ENCODE measurements around the gene IQSEC1.

IQSEC1 gene

DNA sequence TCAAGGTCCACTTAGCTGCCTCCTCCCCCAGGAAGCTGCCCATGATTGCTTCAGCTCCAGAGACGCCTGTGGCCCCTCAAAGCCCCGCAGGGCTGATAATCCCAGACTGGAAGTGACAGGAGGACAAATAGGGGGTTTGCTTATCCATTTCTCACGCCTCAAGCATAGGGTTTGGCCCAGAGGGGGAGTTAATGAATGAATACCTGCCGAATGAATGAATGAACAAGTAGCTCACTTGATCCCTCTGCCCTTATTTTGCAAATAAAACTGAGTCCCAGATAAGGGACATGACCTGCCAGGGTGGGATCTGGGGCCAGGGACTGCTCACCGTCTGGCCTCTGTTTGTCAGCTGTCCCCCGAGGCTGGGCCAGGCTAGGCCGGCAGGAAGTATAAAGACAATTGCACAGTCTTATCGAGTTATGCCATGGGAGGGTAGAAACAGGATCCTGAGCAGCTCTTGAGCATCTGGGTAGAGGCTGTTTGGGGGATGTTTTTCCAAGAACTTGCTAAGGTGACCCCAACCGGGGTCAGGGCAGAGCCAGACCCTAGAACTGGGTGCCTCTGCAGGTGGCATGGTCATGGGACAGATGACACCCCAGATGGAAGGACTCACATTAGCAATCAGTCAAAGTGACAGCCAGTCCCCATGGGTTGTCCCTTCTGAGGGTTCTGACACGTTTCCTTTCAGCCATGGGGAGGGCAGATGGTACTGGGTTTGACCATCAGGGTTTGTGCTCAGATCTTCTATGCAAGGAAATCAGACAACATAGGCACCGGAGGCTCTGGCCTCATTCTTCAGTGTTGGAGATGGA lies 45.0 kb downstream of the IQSEC1 start:
- peak; percentile 46 for DNase-seq (ENCODE audit: low spot score)

DNA sequence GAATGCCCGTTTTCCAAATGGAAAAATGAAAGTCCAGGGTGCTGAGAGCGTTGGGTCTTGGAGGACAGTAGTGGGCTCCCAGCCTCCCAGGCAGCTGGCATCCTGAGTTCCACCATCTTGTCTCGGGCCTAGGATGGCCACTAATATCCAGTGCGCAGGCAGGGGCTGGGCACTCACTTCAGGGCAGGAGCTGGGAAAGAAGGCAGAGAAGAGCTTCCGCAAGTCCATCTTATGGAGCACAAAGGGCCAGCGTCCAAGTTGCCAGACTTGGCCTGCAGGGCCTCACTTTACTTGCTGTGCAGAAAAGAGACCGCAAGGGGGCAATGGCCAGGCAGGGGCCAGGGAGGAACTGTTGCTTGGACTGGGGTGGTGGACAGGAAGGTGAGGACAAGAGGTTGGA lies 46.1 kb downstream of the IQSEC1 start:
- DNase-seq (ENCODE audit: low spot score), result no peak

DNA sequence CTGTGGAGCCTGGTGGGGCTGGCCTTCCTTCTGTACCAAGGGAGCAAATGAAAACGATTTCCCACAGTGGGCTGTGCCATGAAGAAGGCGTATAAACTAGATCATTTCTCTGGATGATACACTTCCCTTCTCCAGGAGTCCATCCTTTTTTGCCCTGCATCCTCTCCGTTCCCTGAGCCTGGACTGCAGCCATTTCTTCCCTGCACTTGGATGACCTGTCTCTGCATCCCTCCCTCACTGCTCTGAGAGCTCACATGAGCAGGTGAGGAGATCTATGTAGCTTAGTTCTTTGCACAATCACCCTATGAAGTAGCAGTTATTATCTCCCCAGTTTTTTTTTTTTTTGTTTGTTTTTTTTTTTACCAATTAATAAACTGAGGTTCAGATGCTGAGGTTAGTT lies 46.7 kb downstream of the IQSEC1 start:
- DNase-seq (ENCODE audit: low spot score), result no peak

DNA sequence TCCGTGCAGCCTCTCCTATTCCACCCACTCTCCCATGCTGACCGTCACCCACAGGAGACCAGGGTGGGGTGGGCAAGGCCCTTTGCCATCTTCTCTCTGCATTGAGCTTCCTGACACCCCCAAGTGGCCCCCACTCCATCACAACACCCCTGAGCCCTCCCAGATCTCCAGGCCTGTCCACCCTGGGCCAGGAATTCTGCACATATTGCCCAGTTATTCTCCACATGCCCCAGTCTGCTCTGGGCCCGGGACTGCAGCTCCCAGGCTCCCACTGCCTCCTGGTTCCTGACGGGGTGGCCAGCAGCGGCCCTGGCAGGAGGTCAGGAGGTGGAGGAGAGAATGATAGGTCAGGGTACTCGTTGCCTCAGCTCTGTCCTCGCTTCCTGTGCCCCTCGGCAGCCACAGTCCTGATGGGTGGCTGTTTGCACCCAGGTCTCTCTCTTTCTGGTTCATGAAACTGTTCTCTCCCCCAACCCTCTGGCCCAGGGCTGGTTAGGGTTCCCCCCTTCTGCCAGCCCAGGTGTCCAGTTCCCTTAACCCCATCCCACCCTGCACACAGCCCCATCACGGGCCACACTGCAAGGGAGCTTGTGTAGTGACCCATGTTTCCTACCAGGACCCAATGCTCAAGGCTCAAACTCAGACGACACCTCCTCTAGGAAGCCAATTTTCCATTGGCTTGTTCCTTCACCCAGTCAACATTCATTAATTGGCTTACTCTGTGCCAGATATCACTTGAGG lies 47.3 kb downstream of the IQSEC1 start:
- no peak for DNase-seq (ENCODE audit: low spot score)

DNA sequence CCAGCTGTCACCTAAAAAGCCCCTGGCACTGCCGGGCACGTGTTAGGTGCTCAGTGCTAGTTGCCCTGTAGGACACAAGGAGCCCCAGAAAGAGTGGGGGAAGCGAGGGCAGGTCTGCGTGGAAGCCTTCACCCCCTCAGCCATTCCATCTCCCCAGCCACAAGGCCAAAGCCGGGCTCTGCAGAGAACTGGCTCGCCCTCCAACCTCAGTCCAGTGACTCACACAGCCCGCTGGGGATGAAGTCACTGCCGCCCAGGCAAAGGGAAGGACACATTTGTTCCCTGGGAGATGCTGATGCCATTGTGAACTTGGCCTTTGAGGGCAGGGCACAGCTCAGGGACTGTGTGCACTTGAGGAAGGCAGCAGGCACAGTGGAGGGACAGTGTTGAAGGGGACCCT lies 48.1 kb downstream of the IQSEC1 start:
- DNase-seq (ENCODE audit: low spot score), result no peak

DNA sequence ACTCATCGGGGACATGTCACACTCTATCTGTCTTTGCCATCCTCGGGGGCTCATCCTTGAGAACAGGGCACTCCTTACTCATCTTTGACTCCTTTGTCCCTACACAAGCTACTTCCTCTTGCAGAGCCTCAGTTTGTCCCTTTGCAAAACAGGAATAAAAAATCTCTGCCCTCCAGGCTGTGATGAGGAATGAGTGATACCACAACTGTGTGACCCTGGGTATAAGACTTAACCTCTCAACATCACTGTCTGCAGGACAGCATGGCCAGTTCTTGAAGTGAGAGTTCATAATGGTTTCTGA lies 48.5 kb downstream of the IQSEC1 start:
- DNase-seq (ENCODE audit: low spot score), result no peak

DNA sequence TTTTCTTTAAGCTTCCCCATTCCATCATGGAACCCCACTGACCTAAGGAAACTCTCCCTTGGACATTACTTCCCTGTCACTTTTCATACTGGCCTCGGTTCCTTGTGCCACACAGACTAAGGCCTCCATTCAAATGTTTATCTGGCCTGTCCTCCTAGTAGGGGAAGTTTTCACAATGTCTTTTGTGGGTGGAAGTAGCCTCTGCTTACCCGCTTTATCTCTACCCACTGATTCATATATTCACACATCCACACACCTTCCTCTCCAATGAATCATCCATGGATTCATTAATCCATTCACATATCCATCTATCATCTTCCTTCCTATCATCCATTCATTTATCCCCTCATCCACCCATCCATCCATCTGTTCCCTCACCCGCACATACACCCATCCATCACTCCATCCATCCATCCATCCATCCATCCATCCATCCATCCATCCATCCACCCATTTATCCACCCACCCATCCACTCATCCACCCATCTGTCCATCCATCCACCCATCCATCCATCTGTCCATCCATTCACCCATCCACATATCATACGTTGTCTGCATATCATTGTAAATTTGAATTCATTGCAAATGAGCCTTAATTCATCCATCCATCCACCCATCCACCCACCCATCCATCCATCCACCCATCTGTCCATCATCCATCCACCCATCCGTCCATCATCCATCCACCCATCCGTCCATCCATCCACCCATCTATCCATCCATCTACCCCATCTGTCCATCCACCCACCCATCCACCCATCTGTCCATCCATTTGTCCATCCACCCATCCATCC lies 49.1 kb downstream of the IQSEC1 start:
- no peak for DNase-seq (ENCODE audit: low spot score)

DNA sequence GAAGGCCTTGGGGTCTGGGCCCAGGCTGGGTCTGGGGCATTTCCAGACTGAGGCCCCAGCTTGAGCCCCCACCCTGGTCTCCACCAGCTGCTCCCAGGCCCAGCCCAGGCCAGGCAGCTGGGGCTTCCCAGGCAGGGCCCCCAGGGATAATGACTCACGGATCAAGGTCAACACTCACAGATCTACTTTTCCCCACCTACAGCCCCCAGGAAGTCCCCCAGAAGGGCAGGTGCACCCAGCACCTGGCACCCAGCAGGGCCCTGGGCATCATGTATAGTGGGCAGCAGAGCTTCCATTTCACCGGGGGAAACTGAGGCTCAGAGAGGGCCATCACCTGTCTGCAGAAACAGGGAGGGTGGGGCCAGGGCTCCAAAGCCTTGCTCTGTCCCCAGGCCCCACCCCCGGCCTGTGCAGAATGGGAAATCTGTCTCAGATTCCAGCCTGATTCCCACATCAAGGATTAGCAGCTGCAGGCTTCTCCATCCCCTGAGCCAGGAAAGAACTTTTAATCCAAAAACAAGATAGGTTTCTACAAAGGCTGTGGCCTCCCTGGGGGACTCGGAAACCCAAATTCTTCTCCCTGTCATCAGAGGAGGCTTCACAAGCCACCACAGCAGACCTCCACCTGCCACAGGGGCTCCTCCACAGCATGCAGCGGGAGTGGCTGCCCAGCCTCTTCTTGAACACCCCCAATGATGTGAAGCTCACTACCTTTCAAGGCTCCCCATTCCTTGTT lies 49.8 kb downstream of the IQSEC1 start:
- DNase-seq (ENCODE audit: low spot score), result peak; percentile 59

DNA sequence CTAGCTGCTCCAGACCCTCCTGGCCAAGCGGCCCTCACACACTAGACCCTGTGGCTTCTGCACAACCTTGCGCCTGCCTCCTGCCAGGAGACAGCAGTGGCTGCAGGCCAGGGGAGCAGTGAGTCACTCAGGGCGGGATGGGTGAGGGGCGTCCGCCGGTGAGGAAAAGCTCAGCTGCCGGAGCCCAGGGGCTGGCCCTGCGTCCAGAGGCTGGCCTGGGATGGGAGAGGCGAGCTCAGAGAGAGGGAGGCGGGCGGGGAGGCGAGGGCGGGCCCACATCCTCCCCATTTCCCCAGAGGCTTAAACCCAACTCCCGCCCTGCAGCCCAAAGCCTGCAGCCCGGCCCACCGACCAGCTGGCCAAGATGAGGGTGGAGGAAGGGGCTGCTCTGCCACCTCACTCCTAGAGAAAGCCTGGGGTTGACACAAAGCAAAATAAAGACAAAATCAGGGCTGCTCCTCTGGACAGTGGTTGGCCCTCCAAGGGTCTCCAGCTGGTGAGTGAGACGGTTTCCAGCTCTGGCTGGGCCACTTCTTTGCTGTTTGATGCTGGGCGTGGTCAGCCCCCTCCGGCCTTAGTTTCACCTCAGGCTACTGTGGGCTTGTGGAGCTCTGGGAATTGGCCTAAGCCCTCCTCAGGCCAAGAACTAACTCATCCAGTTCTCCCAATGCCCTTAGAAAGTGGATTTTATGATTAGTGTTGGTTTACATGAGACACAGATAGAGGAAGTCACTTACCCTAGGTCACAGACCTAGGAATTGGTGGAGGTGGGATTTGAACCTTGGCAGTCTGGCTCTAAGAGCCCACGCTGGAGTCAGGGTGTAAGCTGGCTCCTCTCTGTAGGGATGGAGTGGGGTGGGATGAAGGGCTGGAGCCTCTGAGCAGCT lies 50.6 kb downstream of the IQSEC1 start:
- DNase-seq (ENCODE audit: low spot score), result peak; percentile 70

DNA sequence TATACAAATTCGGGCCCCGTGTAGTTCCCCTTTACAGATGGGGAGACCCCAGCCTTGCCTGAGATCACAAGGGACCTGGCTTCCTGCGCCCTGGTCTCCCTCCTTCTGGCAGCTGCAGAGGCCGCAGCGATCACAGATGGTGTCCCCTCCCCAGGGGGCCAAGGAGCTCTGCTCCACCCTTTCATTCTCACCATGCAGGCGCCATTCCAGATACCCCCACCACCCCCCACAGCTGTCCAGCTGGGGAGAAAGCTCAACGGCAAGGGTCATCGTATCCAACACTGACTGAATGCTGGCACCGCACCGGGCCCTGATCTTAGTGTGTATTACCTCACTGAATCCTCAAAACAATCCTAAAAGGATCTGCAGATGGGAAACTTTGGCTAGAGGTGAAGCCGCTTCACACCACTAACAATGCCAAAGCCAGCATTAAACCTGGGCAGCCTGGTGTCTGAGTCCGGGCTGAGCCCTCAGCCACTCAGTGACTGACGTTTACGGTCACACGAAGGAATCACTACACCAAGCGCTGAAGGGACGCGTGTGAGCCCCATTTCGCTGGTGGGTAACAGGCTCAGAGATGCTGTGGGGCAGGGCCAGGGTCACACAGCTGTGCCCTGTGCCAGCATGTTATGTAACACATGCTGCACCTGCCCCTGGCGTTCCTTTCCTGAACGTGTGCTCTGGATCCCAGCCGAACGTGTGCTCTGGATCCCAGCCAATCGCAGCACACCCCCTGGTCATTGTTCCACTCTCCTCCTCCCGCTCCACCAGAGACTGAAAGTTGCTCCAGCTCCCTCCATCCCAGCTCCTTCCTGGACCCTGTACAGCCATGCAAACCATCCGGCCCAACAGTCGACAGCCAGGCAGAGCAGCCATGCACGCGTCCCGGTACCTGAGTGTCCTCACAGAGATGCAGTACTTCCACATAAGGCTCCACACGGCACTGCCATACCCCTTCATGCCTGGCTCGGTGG lies 51.8 kb downstream of the IQSEC1 start:
- DNase-seq (ENCODE audit: low spot score), result peak; percentile 88

DNA sequence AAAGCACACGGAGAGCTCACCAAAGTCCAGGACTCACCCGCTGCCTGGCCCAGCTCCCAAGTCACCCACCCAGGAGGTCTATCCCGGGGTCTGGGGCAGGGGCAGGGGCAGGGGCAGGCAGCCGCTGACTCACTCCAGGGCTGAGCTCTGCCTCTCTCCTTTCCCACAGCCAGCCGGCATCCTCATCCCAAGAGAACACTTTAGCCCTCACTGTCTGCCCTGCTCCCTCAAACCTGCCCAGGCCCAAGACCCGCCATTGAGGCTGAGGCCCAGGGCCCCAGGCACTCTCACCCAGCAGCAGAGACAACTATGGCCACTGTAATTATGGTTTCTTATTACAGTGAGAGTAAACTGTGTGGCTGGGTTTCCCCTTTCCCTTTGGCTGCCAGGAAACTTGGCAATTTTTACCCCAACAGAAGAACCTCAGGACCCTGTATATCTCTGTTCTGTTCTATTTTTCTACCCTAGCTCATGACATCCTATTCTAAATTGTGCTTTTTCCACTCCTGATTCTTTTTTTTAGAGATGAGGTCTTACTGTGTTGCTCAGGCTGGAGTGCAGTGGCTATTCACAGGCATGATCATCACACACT lies 53.0 kb downstream of the IQSEC1 start:
- DNase-seq (ENCODE audit: low spot score), result peak; percentile 48

DNA sequence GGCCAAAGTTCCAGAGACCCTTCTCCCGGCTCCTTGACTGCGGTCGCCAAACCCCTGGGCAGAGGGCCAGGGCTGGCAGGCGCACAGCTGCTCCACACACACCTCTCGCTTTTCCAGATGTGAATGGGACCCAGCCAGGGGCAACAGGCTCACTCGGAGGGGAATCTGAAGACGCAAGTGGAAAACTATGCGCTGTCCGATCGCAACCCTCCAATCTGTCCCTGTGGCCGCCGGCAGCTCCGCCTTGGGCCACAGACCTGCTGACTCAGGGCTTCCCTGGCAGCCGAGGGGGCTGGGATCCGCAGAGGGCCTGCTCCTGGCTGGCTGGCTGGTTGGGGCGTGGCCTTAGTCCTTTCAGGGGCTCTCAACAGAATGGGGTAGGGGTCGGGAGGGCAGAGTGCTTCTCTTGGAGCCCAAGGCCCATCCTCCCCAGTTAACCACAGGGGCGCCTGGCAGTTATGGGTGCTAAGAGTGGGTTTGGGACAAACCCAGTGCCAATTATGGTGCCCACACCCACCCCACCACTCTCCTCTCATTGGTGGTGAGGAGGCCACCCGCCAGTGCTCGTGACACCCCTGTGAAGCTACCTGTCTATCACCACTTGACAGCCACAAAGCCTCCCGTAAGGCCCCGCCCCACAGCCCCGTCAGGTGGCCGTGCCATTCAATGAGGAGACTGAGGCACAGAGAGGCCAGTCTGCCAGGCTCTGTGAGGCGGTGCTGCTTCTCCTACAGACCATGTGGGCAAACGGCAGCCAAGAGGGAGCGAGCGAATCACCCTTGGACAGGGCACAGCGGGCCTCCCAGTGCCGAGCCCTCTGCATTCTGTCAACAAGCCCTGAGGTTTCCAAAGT lies 53.8 kb downstream of the IQSEC1 start:
- no peak for DNase-seq (ENCODE audit: low spot score)

DNA sequence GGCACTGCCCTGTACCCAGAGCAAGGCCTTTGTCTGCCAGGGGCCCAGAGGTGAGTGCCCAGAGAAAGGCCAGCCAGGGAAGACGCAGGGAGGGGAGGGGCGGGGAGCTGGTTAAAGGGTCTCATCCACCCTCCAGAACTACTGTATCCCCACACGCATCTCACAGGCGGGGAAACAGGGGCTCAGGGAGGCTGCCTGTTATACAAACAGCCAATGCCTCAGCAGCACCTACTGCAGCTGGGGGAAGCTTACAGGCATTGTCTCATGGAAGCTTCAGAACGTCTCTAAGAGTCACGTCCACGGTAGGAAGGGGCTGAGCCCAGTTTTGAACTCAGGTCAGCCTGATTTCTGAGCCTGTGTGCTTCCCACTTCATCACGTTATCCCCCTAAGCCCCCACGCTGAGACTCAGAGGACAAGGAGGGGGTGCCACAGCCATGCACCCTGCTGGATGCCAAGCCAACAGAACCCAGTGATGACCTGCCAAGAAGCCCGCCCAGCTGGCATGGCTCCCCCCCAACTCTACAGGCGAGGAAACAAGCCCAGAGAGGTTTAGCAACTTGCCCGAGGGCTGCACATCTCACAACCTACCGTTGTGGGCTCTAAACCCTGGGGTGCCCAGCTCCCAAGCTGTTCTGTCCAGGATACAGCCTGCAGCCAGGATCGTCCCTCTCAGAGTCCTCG lies 54.5 kb downstream of the IQSEC1 start:
- DNase-seq (ENCODE audit: low spot score), result no peak

DNA sequence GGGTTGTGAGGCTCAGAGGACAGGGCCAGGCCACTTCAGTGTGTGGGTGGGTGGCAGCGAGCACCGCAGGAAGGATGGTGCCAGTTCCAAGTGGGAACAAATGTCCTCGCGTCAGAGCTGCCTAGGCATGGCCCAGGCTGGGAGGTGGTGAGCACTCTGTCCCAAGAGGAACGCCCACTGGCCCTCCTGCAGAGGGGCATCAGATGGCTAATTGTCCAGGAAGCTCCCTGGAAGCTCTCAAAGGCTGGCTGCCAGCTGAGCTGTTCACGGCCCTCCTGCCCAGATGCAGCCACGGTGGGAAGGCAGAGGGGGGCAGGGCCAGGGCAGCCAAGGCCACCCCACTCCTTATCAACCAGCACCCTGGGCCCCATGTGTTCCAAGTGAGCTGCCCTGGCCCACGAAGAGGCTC lies 55.2 kb downstream of the IQSEC1 start:
- no peak for DNase-seq (ENCODE audit: low spot score)

DNA sequence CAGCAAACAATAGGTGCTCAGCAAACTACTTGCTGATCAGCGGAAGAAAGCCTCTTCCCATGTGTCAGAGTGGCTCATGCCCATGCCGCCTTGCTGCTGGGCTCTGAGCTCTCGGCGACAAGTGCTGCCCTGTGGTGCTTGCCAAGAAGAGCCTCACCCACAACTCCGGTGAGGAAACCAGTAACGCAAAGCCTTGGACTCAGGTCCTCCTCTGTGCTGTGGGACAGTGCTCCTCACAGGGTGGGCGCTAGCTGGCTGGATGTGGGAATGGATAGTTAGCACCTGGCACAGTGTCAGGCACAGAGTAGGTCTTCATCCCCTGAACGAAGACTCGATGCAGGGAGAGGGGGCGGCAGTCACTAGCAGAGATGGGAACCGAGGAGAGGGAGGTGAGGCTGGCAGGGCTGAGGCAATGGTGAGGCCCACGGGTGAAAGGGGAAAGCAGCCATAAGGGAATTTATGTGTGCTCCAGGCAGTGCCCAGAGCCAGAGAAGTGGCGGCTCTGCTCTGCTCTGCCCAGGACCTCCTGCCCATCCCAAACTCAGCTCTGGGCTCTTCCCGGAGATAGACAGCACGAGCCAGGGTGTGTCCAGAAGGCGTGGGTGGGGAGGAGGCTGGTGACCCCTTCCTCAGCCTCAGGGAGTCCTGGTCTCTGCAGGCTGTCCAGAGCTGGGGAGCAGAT lies 55.7 kb downstream of the IQSEC1 start:
- DNase-seq (ENCODE audit: low spot score), result no peak

DNA sequence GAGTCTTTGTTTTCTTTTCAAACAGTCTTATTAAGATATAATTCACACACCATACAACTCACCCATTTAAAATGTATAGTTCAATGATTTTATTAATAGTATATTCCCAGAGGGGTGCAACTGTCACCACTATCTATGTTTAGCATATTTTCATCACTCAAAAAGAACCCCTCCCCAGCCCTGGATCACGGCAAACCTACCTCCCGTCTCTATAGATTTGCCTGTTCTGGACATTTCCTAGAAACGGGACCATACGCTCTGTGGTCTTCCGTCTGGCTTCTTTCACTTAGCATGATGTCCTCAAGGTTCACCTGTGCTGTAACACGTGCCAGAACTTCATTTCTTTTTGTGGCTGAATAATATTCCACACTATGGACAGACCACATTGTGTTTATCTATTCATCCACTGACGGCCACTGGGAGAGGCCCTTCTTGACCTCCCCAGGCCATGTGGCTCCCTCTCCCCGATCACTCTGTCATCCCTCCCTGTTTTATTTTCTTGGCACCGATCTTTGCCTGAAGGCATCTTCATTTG lies 56.4 kb downstream of the IQSEC1 start:
- DNase-seq (ENCODE audit: low spot score), result no peak

DNA sequence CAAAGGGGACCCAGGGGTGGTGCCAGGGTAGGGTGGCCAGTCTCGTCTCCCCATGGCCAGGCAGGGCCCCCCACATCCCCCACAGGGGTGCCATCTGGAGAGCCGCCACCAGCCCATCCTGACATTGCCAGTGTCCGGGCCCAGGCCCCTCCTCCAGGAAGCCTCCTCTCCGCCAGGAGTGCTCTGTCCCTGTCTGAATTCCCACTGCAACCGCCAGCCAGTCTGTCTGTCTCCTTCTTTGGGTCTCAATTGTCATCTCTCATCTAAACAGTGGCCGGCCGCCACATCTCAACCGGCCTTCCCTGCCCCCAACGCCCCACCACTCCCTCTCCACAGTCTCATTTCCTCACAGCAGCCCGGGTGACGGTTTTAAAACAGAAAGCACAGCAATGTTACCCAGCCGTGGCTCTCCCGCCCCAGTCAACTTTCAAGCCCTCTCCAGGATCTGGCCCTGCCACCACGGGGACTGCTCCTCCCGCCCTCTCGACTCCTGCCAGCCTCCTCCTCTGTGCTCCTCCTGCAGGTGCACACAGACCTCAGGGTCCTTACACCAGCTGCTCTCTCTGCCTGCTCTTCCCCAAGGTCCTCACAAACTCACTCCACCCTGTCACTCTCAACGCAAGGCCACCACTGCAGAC lies 57.0 kb downstream of the IQSEC1 start:
- peak; percentile 89 for DNase-seq (ENCODE audit: low spot score)
